Tibial nerve (tissue), 4 donors: ENCODE data around the gene RPS8.

ENCODE experiments used
- CTCF ChIP-seq, 5 experiments: fragments of 200-600 bp in 3 of 5; fragments of 450-650 bp in 2 of 5; sonication (generic) in 3 of 5; IDR thresholded peaks; one replicate each; pipeline ENCODE4 v1.5.1; 2016 to 2019; ENCODE audit warnings: antibody characterized with exemption in 5 of 5, mild to moderate bottlenecking in 3 of 5, moderate library complexity in 2 of 5
- EP300 ChIP-seq, 2 donors: sonication (generic); formaldehyde crosslinking; IDR thresholded peaks; one replicate each; pipeline ENCODE4 v1.6.1; 2017; ENCODE audit warnings: antibody characterized with exemption in 2 of 2, mild to moderate bottlenecking in 1 of 2
- POLR2A ChIP-seq, 2 donors: fragments of 450-650 bp; IDR thresholded peaks; one replicate each; pipeline ENCODE4 v1.6.1; 2017; ENCODE audit warnings: antibody characterized with exemption in 2 of 2, mild to moderate bottlenecking in 2 of 2, moderate library complexity in 2 of 2

GRCh38 chr1:44828003-44828651 lies 52.8 kb downstream of the RPS8 start:
- no peak for TF ChIP-seq EP300 (IDR thresholded peaks at IDR 0.05)
- no peak for TF ChIP-seq POLR2A (IDR thresholded peaks at IDR 0.05)
- TF ChIP-seq CTCF (IDR thresholded peaks at IDR 0.05) = no peak
